Caco-2 (cell line): ENCODE measurements around the gene AFTPH. TPM values are rescaled to one million over a fixed set of nuclear protein-coding genes. Genes with fewer than 3 reads are reported as not detected.

Source experiments
- BruUV-seq: library from RNA; stranded (reverse); fragments of 400-500 nt; replicated peaks from 2 replicates; lab custom pipeline; 2021; lab: Mats Ljungman, UMichigan
- CTCF ChIA-PET: fragments of 300-600 bp; sonication (Branson Sonifier 250); formaldehyde crosslinking; loops from one replicate; lab custom pipeline; 2022; ENCODE audit warnings: antibody characterized with exemption; lab: Charles Lee
- POLR2A ChIA-PET: fragments of 300-600 bp; sonication (Branson Sonifier 250); formaldehyde crosslinking; loops from one replicate; lab custom pipeline; 2022; ENCODE audit warnings: antibody characterized with exemption; lab: Charles Lee
- DNase-seq, 2 experiments: peaks; one replicate each; pipeline versions ENCODE4 v3.0.0 to v3.0.0-alpha.2; 2020 to 2022
- H3K27me3 ChIP-seq: replicated peaks from 2 replicates; pipeline ENCODE4 v1.6.0; 2011; ENCODE audit warnings: low read length; ENCODE audit not compliant: control insufficient read depth, insufficient read depth
- H3K36me3 ChIP-seq: 2 replicates; pipeline ENCODE4 v1.5.1; 2011; ENCODE audit warnings: low read length; ENCODE audit not compliant: control insufficient read depth, insufficient read depth
- H3K4me1 ChIP-seq: fragments of 250-450 bp; sonication (Bioruptor Pico); 2 replicates; pipeline ENCODE4 v1.5.1; 2020; ENCODE audit warnings: mild to moderate bottlenecking
- H3K4me3 ChIP-seq: 2 replicates; pipeline ENCODE4 v1.5.1; 2011; ENCODE audit warnings: low read depth, mild to moderate bottlenecking, control low read depth, low read length
- H3K9me3 ChIP-seq: fragments of 250-450 bp; sonication (Bioruptor Pico); 2 replicates; pipeline ENCODE4 v1.5.1; 2020; ENCODE audit warnings: mild to moderate bottlenecking, moderate library complexity
- H3K27ac Mint-ChIP-seq: one replicate; pipeline ENCODE4 v1.8.0; 2022; ENCODE audit warnings: mixed read lengths; ENCODE audit not compliant: unreplicated experiment
- H3K27me3 Mint-ChIP-seq: one replicate; pipeline ENCODE4 v1.8.0; 2022; ENCODE audit warnings: mixed read lengths; ENCODE audit not compliant: insufficient read depth, unreplicated experiment
- H3K36me3 Mint-ChIP-seq: one replicate; pipeline ENCODE4 v1.8.0; 2022; ENCODE audit warnings: mild to moderate bottlenecking, mixed read lengths; ENCODE audit not compliant: insufficient read depth, unreplicated experiment
- H3K4me1 Mint-ChIP-seq: one replicate; pipeline ENCODE4 v1.8.0; 2022; ENCODE audit warnings: low read depth, mixed read lengths; ENCODE audit not compliant: unreplicated experiment
- H3K4me3 Mint-ChIP-seq: one replicate; pipeline ENCODE4 v1.8.0; 2022; ENCODE audit warnings: mild to moderate bottlenecking, moderate library complexity, mixed read lengths; ENCODE audit not compliant: unreplicated experiment
- H3K9me3 Mint-ChIP-seq: one replicate; pipeline ENCODE4 v1.8.0; 2022; ENCODE audit warnings: mixed read lengths; ENCODE audit not compliant: unreplicated experiment
- intact Hi-C: fragments of 100-400 bp; cut with micrococcal nuclease; formaldehyde crosslinking; loops from one replicate; pipeline ENCODE4 v1.10.0; 2022; ENCODE audit not compliant: unreplicated experiment
- total RNA-seq: library from RNA; stranded (reverse); gene quantifications from 2 replicates; pipeline ENCODE4 v1.2.3, GENCODE V29; 2022
- TF ChIP-seq, protein P1 (sequence below), 2 experiments: fragments of 200-600 bp in 1 of 2; IDR thresholded peaks; 1 replicate in 1 of 2; 2 replicates in 1 of 2; pipeline versions ENCODE4 v1.5.1 to v1.8.0; 2011 to 2022; ENCODE audit warnings: antibody characterized with exemption in 1 of 2, control low read depth in 1 of 2, inconsistent platforms in 1 of 2, low read depth in 1 of 2, low read length in 1 of 2, mild to moderate bottlenecking in 1 of 2, moderate library complexity in 1 of 2; ENCODE audit not compliant: insufficient read depth in 1 of 2, severe bottlenecking in 1 of 2, unreplicated experiment in 1 of 2

The AFTPH gene
- total RNA-seq, 1 experiment from 2014 or later = 30.1 TPM

DNA sequence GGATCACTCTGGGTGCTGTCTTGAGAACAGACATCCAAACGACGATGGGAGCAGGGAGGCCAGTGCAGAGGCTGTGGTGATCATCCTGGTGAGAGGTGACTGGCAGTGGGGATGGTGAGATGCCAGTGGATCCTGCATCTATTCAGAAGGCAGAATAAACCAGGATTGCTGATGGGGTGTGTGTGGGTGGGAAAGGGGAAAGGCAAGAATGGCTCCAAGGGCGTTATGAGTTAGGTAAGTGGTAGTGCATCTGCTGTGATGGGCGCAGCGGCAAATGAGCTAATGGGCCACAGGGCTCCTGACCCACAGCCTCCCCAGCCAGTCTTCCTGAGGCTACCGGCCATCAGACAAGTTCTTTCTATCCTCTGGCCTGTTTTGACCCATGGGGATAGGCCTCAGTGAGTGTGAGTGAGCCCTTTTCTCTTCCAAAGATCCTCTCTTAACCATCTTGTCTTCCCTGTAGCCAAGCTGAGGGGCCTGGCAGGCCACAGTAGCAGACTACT lies 100.0 kb downstream of the AFTPH start:
- peaks cover 7% of the 10 kb centered on the region for H3K4me1 Mint-ChIP-seq
- H3K4me3 ChIP-seq = no peak overlapping the region
- no peak for DNase-seq
- H3K36me3 Mint-ChIP-seq = peaks cover 6% of the 10 kb centered on the region
- H3K27me3 Mint-ChIP-seq = no peaks in the 10 kb centered on the region
- TF ChIP-seq, protein P1, sequence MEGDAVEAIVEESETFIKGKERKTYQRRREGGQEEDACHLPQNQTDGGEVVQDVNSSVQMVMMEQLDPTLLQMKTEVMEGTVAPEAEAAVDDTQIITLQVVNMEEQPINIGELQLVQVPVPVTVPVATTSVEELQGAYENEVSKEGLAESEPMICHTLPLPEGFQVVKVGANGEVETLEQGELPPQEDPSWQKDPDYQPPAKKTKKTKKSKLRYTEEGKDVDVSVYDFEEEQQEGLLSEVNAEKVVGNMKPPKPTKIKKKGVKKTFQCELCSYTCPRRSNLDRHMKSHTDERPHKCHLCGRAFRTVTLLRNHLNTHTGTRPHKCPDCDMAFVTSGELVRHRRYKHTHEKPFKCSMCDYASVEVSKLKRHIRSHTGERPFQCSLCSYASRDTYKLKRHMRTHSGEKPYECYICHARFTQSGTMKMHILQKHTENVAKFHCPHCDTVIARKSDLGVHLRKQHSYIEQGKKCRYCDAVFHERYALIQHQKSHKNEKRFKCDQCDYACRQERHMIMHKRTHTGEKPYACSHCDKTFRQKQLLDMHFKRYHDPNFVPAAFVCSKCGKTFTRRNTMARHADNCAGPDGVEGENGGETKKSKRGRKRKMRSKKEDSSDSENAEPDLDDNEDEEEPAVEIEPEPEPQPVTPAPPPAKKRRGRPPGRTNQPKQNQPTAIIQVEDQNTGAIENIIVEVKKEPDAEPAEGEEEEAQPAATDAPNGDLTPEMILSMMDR (IDR thresholded peaks at IDR 0.05; ENCODE audit: insufficient read depth in 1 of 2, low read depth in 1 of 2, low read length in 1 of 2, severe bottlenecking in 1 of 2, unreplicated experiment in 1 of 2) = no peak
- no peaks in the 10 kb centered on the region for H3K9me3 ChIP-seq
- H3K4me3 Mint-ChIP-seq = no peak overlapping the region
- BruUV-seq = no TSS peak
- H3K9me3 Mint-ChIP-seq = no peaks in the 10 kb centered on the region
- intact Hi-C loops = no loop called here
- CTCF ChIA-PET = interaction anchor here (1.7 kb wide), 1 partner anchor 100 kb away, joined by 7 read pairs; the partner anchor contains the start of gene AFTPH
- no peak overlapping the region for H3K27ac Mint-ChIP-seq
- no peaks in the 10 kb centered on the region for H3K4me1 ChIP-seq
- H3K36me3 ChIP-seq = no peaks in the 10 kb centered on the region
- POLR2A ChIA-PET = no interaction called here
- H3K27me3 ChIP-seq = no peaks in the 10 kb centered on the region; the same call in 1 of the 2 replicates

DNA sequence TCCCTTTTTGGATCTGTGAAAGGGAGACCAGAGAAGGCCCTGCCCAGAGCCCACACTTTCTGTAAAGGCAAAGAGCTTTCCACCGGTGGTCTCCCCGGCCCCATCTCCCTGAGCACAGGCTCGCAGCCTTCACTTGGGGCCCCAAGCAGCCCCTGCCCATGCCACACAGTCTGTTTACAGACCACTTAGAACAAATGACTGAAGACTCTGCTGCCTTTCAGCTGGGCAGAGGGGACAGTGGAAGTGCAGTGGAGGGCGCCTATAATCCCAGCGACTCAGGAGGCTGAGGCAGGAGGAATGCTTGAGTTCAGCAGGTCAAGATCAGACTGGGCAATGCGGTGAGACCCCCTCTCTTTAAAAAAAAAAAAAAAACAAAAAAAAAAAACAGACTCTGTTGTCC lies 100.7 kb downstream of the AFTPH start:
- intact Hi-C loops = loop anchor here (1.0 kb wide), 1 partner anchor 38 kb away; no protein-coding TSS in a partner anchor
- CTCF ChIA-PET = interaction anchor here (1.0 to 2.1 kb wide), 7 partner anchors 8 to 193 kb away, joined by 3 to 11 read pairs (median 5); partner anchors contain the start of gene AFTPH
- no peak overlapping the region for H3K4me3 Mint-ChIP-seq

DNA sequence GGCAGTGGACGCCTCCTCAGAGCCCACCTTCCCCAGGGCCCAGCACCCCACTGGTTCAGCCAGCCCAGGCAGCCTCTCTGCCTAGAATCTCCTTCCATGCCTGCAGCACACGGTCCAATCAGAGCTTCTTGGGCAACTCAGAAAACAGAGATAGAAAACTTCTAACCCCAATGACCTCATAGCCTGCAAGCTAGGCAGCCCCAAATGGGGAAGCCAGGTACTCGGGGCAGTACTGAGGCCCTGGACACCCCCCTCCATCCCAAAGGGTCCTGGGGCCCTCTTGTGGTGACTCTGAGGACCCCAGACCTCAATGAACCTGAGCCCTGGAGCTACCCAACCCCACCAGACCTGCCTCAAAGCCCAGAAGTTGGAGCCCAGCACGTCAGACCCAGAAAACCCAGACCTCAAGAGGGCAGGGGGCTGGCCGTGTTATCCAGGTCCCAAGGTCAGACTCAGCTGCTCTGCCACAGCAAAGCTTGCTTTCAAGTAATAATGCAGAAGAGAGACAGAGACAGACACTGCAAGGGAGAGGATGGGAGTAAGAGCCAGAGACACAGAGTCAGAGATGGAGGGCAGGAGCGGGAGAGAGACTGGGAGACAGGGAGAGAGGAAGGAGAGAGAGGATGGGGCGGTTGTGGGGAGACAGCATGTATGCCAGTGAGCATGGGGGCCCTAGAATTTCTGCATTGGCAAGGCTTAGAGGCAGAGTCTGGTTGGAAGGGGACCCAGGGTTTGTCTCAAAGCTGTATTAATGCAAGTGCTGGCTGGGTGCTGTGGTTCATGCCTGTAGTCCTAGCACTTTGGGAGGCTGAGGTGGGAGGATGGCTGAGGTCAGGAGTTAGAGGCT lies 101.4 kb downstream of the AFTPH start:
- TF ChIP-seq, protein P1 (IDR thresholded peaks at IDR 0.05; ENCODE audit: insufficient read depth in 1 of 2, low read depth in 1 of 2, low read length in 1 of 2, severe bottlenecking in 1 of 2, unreplicated experiment in 1 of 2) = peak; percentile 41 to 63
- H3K9me3 Mint-ChIP-seq = no peaks in the 10 kb centered on the region
- peak in 1 of 2 experiments; percentile 57 for DNase-seq
- Histone ChIP-seq H3K4me3 (no peak overlapping the region), H3K4me1 (no peaks in the 10 kb centered on the region), H3K27me3 (no peaks in the 10 kb centered on the region; the same call in 1 of the 2 replicates), H3K36me3 (no peaks in the 10 kb centered on the region), H3K9me3 (no peaks in the 10 kb centered on the region)
- no TSS peak for BruUV-seq
- no peak overlapping the region for H3K27ac Mint-ChIP-seq
- POLR2A ChIA-PET = no interaction called here
- intact Hi-C loops = loop anchor here (1.0 kb wide), 1 partner anchor 38 kb away; no protein-coding TSS in a partner anchor
- CTCF ChIA-PET = interaction anchor here (0.7 to 2.1 kb wide), 8 partner anchors 9 to 192 kb away, joined by 3 to 11 read pairs (median 4); partner anchors contain the start of gene AFTPH
- H3K36me3 Mint-ChIP-seq = peaks cover 17% of the 10 kb centered on the region
- no peak overlapping the region for H3K4me3 Mint-ChIP-seq
- H3K27me3 Mint-ChIP-seq = no peaks in the 10 kb centered on the region
- H3K4me1 Mint-ChIP-seq = peaks cover 7% of the 10 kb centered on the region

More for the DNA sequence above, 100.7 kb downstream of the AFTPH start:
- H3K4me1 Mint-ChIP-seq = peaks cover 7% of the 10 kb centered on the region
- no peak for DNase-seq
- TF ChIP-seq, protein P1 (IDR thresholded peaks at IDR 0.05; ENCODE audit: insufficient read depth in 1 of 2, low read depth in 1 of 2, low read length in 1 of 2, severe bottlenecking in 1 of 2, unreplicated experiment in 1 of 2) = no peak
- no peaks in the 10 kb centered on the region for H3K27me3 Mint-ChIP-seq
- no peaks in the 10 kb centered on the region for H3K9me3 Mint-ChIP-seq
- POLR2A ChIA-PET = no interaction called here
- BruUV-seq = no TSS peak
- Histone ChIP-seq H3K4me3 (no peak overlapping the region), H3K27me3 (no peaks in the 10 kb centered on the region; the same call in 1 of the 2 replicates), H3K9me3 (no peaks in the 10 kb centered on the region), H3K4me1 (no peaks in the 10 kb centered on the region), H3K36me3 (no peaks in the 10 kb centered on the region)
- peaks cover 12% of the 10 kb centered on the region for H3K36me3 Mint-ChIP-seq
- H3K27ac Mint-ChIP-seq = no peak overlapping the region
